ENCODE measurements around the gene CDNF. TPM values are rescaled to one million over a fixed set of nuclear protein-coding genes. Genes with fewer than 3 reads are reported as not detected.
"Not testable (repeated sequence)": the region's sequence is repeated elsewhere in the genome, so short reads cannot be mapped to it uniquely, and the experiment has no call there.

CDNF gene
- total and polyA plus RNA-seq, 2 donors from 2014 or later = 2.1 to 2.3 TPM

GRCh38 chr10:14876764-14877163, 38.9 kb upstream of the CDNF start:
- TF ChIP-seq CTCF (IDR thresholded peaks at IDR 0.05; ENCODE audit: borderline replicate concordance, extremely low read depth, insufficient read depth) = no peak
- no peak overlapping the region for H3K27ac ChIP-seq (ENCODE audit: low read depth in 2 of 2, low read length in 2 of 2)
- DNase-seq = no peak
- intact Hi-C loops (cut with DNase I) = no loop called here
- no peak for FAIRE-seq
- H3K4me3 ChIP-seq (ENCODE audit: low read length in 3 of 3) = no peak overlapping the region
- H3K9me3 ChIP-seq (ENCODE audit: control insufficient read depth in 2 of 3, insufficient read depth in 1 of 3, low read length in 3 of 3) = no peaks in the 10 kb centered on the region
- H3K36me3 ChIP-seq (ENCODE audit: control insufficient read depth in 2 of 3, insufficient read depth in 3 of 3, low read length in 3 of 3) = no peaks in the 10 kb centered on the region
- H3K27me3 ChIP-seq (ENCODE audit: control insufficient read depth, insufficient read depth, low read length) = no peaks in the 10 kb centered on the region
- peaks cover 0 to 5% (median 3%) of the 10 kb centered on the region in 3 donors for H3K4me1 ChIP-seq (ENCODE audit: control insufficient read depth in 2 of 3, insufficient read depth in 2 of 3, low read depth in 1 of 3, low read length in 3 of 3)
- H3K9ac ChIP-seq (ENCODE audit: low read length in 3 of 3) = no peak overlapping the region

- Histone ChIP-seq H3K9me3 (ENCODE audit: control insufficient read depth in 2 of 3, insufficient read depth in 1 of 3, low read length in 3 of 3) (no peaks in the 10 kb centered on the region), H3K36me3 (ENCODE audit: control insufficient read depth in 2 of 3, insufficient read depth in 3 of 3, low read length in 3 of 3) (peaks cover 0 to 3% (median 0%) of the 10 kb centered on the region in 3 donors), H3K4me3 (ENCODE audit: low read length in 3 of 3) (no peak overlapping the region), H3K4me1 (ENCODE audit: control insufficient read depth in 2 of 3, insufficient read depth in 2 of 3, low read depth in 1 of 3, low read length in 3 of 3) (peaks cover 0 to 5% (median 3%) of the 10 kb centered on the region in 3 donors), H3K27me3 (ENCODE audit: control insufficient read depth, insufficient read depth, low read length) (no peaks in the 10 kb centered on the region), H3K27ac (ENCODE audit: low read depth in 2 of 2, low read length in 2 of 2) (no peak overlapping the region), H3K9ac (ENCODE audit: low read length in 3 of 3) (no peak overlapping the region)
- TF ChIP-seq CTCF (IDR thresholded peaks at IDR 0.05; ENCODE audit: borderline replicate concordance, extremely low read depth, insufficient read depth) = no peak
- DNase-seq (no peak), FAIRE-seq (no peak)
- intact Hi-C loops (cut with DNase I) = no loop called here
Measured at GRCh38 chr10:14875941-14876340, 38.1 kb upstream of the CDNF start.

- peaks cover 0 to 2% (median 0%) of the 10 kb centered on the region in 3 donors for H3K4me1 ChIP-seq (ENCODE audit: control insufficient read depth in 2 of 3, insufficient read depth in 2 of 3, low read depth in 1 of 3, low read length in 3 of 3)
- intact Hi-C loops (cut with DNase I) = no loop called here
- DNase-seq (no peak), FAIRE-seq (no peak)
- H3K9ac ChIP-seq (ENCODE audit: low read length in 3 of 3) = no peak overlapping the region
- H3K9me3 ChIP-seq (ENCODE audit: control insufficient read depth in 2 of 3, insufficient read depth in 1 of 3, low read length in 3 of 3) = no peaks in the 10 kb centered on the region
- H3K36me3 ChIP-seq (ENCODE audit: control insufficient read depth in 2 of 3, insufficient read depth in 3 of 3, low read length in 3 of 3) = peaks cover 0 to 13% (median 2%) of the 10 kb centered on the region in 3 donors
- no peaks in the 10 kb centered on the region for H3K27me3 ChIP-seq (ENCODE audit: control insufficient read depth, insufficient read depth, low read length)
- no peak for TF ChIP-seq CTCF (IDR thresholded peaks at IDR 0.05; ENCODE audit: borderline replicate concordance, extremely low read depth, insufficient read depth)
- no peak overlapping the region for H3K4me3 ChIP-seq (ENCODE audit: low read length in 3 of 3)
- no peak overlapping the region for H3K27ac ChIP-seq (ENCODE audit: low read depth in 2 of 2, low read length in 2 of 2)
Measured at GRCh38 chr10:14873090-14873760, 35.4 kb upstream of the CDNF start.

- H3K9ac ChIP-seq (ENCODE audit: low read length in 3 of 3); H3K27ac ChIP-seq (ENCODE audit: low read depth in 2 of 2, low read length in 2 of 2); H3K4me3 ChIP-seq (ENCODE audit: low read length in 3 of 3); DNase-seq; intact Hi-C loops (cut with DNase I); FAIRE-seq; H3K4me1 ChIP-seq (ENCODE audit: control insufficient read depth in 2 of 3, insufficient read depth in 2 of 3, low read depth in 1 of 3, low read length in 3 of 3); H3K9me3 ChIP-seq (ENCODE audit: control insufficient read depth in 2 of 3, insufficient read depth in 1 of 3, low read length in 3 of 3); H3K27me3 ChIP-seq (ENCODE audit: control insufficient read depth, insufficient read depth, low read length): not testable (repeated sequence)
- H3K36me3 ChIP-seq (ENCODE audit: control insufficient read depth in 2 of 3, insufficient read depth in 3 of 3, low read length in 3 of 3) = peaks cover 2 to 10% (median 10%) of the 10 kb centered on the region in 3 donors
Measured at GRCh38 chr10:14864871-14865270, 27.0 kb upstream of the CDNF start.

- H3K36me3 ChIP-seq (ENCODE audit: control insufficient read depth in 2 of 3, insufficient read depth in 3 of 3, low read length in 3 of 3); H3K9ac ChIP-seq (ENCODE audit: low read length in 3 of 3); intact Hi-C loops (cut with DNase I); H3K27me3 ChIP-seq (ENCODE audit: control insufficient read depth, insufficient read depth, low read length); FAIRE-seq; H3K27ac ChIP-seq (ENCODE audit: low read depth in 2 of 2, low read length in 2 of 2); DNase-seq; H3K4me1 ChIP-seq (ENCODE audit: control insufficient read depth in 2 of 3, insufficient read depth in 2 of 3, low read depth in 1 of 3, low read length in 3 of 3); H3K9me3 ChIP-seq (ENCODE audit: control insufficient read depth in 2 of 3, insufficient read depth in 1 of 3, low read length in 3 of 3); H3K4me3 ChIP-seq (ENCODE audit: low read length in 3 of 3): not testable (repeated sequence)
Measured at GRCh38 chr10:14864466-14864865, 26.6 kb upstream of the CDNF start.

Data from kidney (tissue), 14 donors.